Esophagus squamous epithelium (tissue), 5 donors: ENCODE measurements around the gene CEL. TPM values are rescaled to one million over a fixed set of nuclear protein-coding genes. Genes with fewer than 3 reads are reported as not detected.
"Not testable (repeated sequence)": the region's sequence is repeated elsewhere in the genome, so short reads cannot be mapped to it uniquely, and the experiment has no call there.

Experiments
- DNase-seq: peaks from one replicate; lab custom pipeline; 2025; lab: John Stamatoyannopoulos, UW
- H3K27ac ChIP-seq, 4 donors: fragments of 200-600 bp; sonication (generic); one replicate each; pipeline ENCODE4 v1.5.1; 2016 to 2019; ENCODE audit warnings: mild to moderate bottlenecking in 1 of 4
- H3K27me3 ChIP-seq, 4 donors: fragments of 200-600 bp; sonication (generic); 1 replicate in 3 of 4; 2 replicates in 1 of 4; pipeline versions ENCODE4 v1.5.1 to v1.6.0; 2017 to 2021; ENCODE audit warnings: antibody characterized with exemption in 1 of 4
- H3K36me3 ChIP-seq, 3 donors: fragments of 200-600 bp; sonication (generic); one replicate each; pipeline ENCODE4 v1.5.1; 2016 to 2019
- H3K4me1 ChIP-seq, 3 donors: fragments of 200-600 bp; sonication (generic); one replicate each; pipeline ENCODE4 v1.5.1; 2017 to 2019
- H3K4me3 ChIP-seq, 4 donors: fragments of 200-600 bp; sonication (generic); 1 replicate in 3 of 4; 2 replicates in 1 of 4; pipeline ENCODE4 v1.5.1; 2016 to 2019; ENCODE audit warnings: mild to moderate bottlenecking in 2 of 4, moderate library complexity in 1 of 4
- H3K9me3 ChIP-seq, 3 donors: fragments of 200-600 bp; sonication (generic); one replicate each; pipeline ENCODE4 v1.5.1; 2016 to 2019
- CTCF ChIP-seq, 6 experiments: fragments of 450-650 bp in 4 of 6; fragments of 200-600 bp in 2 of 6; sonication (generic) in 2 of 6; IDR thresholded peaks; one replicate each; pipeline ENCODE4 v1.5.1; 2016 to 2019; ENCODE audit warnings: antibody characterized with exemption in 6 of 6, mild to moderate bottlenecking in 4 of 6, moderate library complexity in 4 of 6
- POLR2A ChIP-seq, 4 donors: fragments of 450-650 bp; IDR thresholded peaks; one replicate each; pipeline ENCODE4 v1.6.1; 2017; ENCODE audit warnings: antibody characterized with exemption in 4 of 4, mild to moderate bottlenecking in 4 of 4, moderate library complexity in 3 of 4
- WGBS, 2 donors: methylation state at CpG; one replicate each; pipeline ENCODE4 v1.1.5; 2018; 5-methylcytosine and 5-hydroxymethylcytosine counted together
- intact Hi-C: fragments of 100-400 bp; cut with DNase I; formaldehyde crosslinking; loops from one replicate; pipeline ENCODE4 v1.15.0; 2022
- total RNA-seq, 4 donors: library from RNA; depleted of rRNA; stranded (reverse); fragments of >200 nt; gene quantifications; one replicate each; pipeline ENCODE4 v1.1.0, GENCODE V29; 2016
- donor health status: DM: yes; HTN: yes; CAD: no.

Gene CEL
- total RNA-seq, 4 donors from 2014 or later = 1.9 to 7.6 (median 3.5) TPM

GRCh38 chr9:133071484-133072150, 9.8 kb downstream of the CEL start:
- WGBS, 2 donors = 100% methylated on average over 2 of the region's 33 CpGs; no CpG with 5 or more reads in 1 of the 2 donors
- Histone ChIP-seq H3K36me3 (peaks cover 0 to 15% (median 0%) of the 10 kb centered on the region in 3 donors), H3K27me3 (no peaks in the 10 kb centered on the region), H3K27ac (no peak overlapping the region), H3K4me3 (no peak overlapping the region), H3K4me1 (peaks cover 8 to 12% (median 11%) of the 10 kb centered on the region in 3 donors), H3K9me3 (no peaks in the 10 kb centered on the region)
- TF ChIP-seq CTCF (IDR thresholded peaks at IDR 0.05) = no peak
- no peak for TF ChIP-seq POLR2A (IDR thresholded peaks at IDR 0.05)
- intact Hi-C loops = no loop called here
- no peak for DNase-seq

- H3K27me3 ChIP-seq, H3K36me3 ChIP-seq, H3K9me3 ChIP-seq, H3K4me3 ChIP-seq, H3K27ac ChIP-seq, intact Hi-C loops, DNase-seq: not testable (repeated sequence)
- WGBS, 2 donors = 80 to 86% methylated on average over 1 to 5 of the region's 5 CpGs
- peaks cover 5 to 10% (median 7%) of the 10 kb centered on the region in 3 donors for H3K4me1 ChIP-seq
Measured at GRCh38 chr9:133072210-133072609, 10.4 kb downstream of the CEL start.

GRCh38 chr9:133073086-133074014, 11.6 kb downstream of the CEL start:
- TF ChIP-seq POLR2A (IDR thresholded peaks at IDR 0.05) (no peak), CTCF (IDR thresholded peaks at IDR 0.05) (no peak)
- peaks cover 0 to 7% (median 0%) of the 10 kb centered on the region in 3 donors for H3K36me3 ChIP-seq
- WGBS, 2 donors = 69 to 80% methylated on average over 6 to 12 of the region's 12 CpGs
- DNase-seq = no peak
- H3K27me3 ChIP-seq = no peaks in the 10 kb centered on the region
- no peaks in the 10 kb centered on the region for H3K9me3 ChIP-seq
- H3K4me1 ChIP-seq = no peaks in the 10 kb centered on the region
- intact Hi-C loops = no loop called here
- H3K27ac ChIP-seq = no peak overlapping the region
- H3K4me3 ChIP-seq = no peak overlapping the region

- TF ChIP-seq CTCF (IDR thresholded peaks at IDR 0.05) (no peak), POLR2A (IDR thresholded peaks at IDR 0.05) (no peak)
- no peaks in the 10 kb centered on the region for H3K4me1 ChIP-seq
- H3K4me3 ChIP-seq = no peak overlapping the region
- WGBS, 2 donors = 55 to 62% methylated on average over 6 to 8 of the region's 8 CpGs
- intact Hi-C loops = no loop called here
- peaks cover 0 to 7% (median 0%) of the 10 kb centered on the region in 3 donors for H3K36me3 ChIP-seq
- no peaks in the 10 kb centered on the region for H3K9me3 ChIP-seq
- DNase-seq = no peak
- H3K27ac ChIP-seq = no peak overlapping the region
- no peaks in the 10 kb centered on the region for H3K27me3 ChIP-seq
Measured at GRCh38 chr9:133074111-133074651, 12.4 kb downstream of the CEL start.

GRCh38 chr9:133075925-133076630, 14.3 kb downstream of the CEL start:
- 49 to 75% methylated on average over 4 of the region's 4 CpGs for WGBS, 2 donors
- Histone ChIP-seq H3K9me3 (no peaks in the 10 kb centered on the region), H3K36me3 (no peaks in the 10 kb centered on the region), H3K4me1 (no peaks in the 10 kb centered on the region), H3K27ac (no peak overlapping the region), H3K27me3 (no peaks in the 10 kb centered on the region), H3K4me3 (no peak overlapping the region)
- no peak for DNase-seq
- TF ChIP-seq POLR2A (IDR thresholded peaks at IDR 0.05) = no peak
- TF ChIP-seq CTCF (IDR thresholded peaks at IDR 0.05) = no peak
- intact Hi-C loops = no loop called here
